GM10248 (cell line): ENCODE measurements around the gene SHROOM1.

Experiments
- CTCF ChIA-PET: fragments of 300-600 bp; sonication (Branson Sonifier 250); formaldehyde crosslinking; extraction: SDS; loops from one replicate; lab custom pipeline; 2021; ENCODE audit warnings: antibody characterized with exemption; lab: Yijun Ruan, JAX
- POLR2A ChIA-PET: fragments of 350-650 bp; sonication (Branson Sonifier 250); formaldehyde crosslinking; extraction: SDS; loops from one replicate; lab custom pipeline; 2020; ENCODE audit warnings: antibody characterized with exemption; lab: Yijun Ruan, JAX
- DNase-seq: peaks from one replicate; pipeline ENCODE4 v3.0.0; 2012; ENCODE audit errors: extremely low spot score
- TF ChIP-seq, protein P1 (sequence below): IDR thresholded peaks from 2 replicates; pipeline ENCODE4 v1.5.1; 2012; ENCODE audit warnings: mild to moderate bottlenecking, low read depth; ENCODE audit errors: extremely low read depth, missing control alignments, control extremely low read depth

Gene SHROOM1

DNA sequence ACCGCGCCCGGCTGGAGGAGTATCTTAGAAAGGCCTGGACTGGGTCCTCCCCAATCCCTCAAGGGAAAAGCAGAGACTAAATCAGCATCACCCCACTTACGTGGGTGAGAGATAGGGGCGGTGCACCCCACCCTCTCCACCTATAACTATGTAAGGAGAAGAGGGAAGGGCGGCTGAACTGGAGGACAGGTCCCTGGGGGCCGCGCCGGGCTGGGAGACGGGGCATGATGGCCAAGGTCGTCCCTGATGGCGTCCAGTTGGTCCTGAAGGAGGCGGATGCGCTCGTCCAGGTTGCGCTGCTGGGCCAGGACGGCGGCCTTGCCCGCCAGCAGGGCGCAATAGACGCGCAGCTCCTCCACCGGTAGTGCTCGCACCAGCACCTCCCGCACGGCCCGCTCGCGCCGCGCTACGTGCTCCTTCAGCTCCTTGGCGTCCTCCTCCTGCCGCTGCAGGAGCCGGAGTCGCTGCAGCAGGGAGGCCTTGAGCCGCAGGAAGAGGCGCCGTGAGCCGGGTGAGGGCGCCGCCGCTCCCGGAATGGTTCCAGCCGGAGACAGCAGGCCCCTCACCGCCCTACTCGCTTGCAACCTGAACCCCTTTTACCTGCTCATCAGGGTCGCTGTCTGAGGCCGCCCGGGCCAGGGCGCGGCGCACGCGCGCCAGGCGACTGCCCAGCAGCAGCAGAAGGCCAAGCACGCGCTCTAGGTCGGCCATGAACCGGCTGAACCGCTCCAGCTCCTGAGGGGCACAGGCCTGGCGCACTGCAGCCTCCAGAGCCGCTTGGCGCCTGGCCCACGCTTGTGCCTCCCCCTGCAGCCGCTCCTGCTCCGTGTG, 7.6 kb downstream of the SHROOM1 start:
- TF ChIP-seq, protein P1, sequence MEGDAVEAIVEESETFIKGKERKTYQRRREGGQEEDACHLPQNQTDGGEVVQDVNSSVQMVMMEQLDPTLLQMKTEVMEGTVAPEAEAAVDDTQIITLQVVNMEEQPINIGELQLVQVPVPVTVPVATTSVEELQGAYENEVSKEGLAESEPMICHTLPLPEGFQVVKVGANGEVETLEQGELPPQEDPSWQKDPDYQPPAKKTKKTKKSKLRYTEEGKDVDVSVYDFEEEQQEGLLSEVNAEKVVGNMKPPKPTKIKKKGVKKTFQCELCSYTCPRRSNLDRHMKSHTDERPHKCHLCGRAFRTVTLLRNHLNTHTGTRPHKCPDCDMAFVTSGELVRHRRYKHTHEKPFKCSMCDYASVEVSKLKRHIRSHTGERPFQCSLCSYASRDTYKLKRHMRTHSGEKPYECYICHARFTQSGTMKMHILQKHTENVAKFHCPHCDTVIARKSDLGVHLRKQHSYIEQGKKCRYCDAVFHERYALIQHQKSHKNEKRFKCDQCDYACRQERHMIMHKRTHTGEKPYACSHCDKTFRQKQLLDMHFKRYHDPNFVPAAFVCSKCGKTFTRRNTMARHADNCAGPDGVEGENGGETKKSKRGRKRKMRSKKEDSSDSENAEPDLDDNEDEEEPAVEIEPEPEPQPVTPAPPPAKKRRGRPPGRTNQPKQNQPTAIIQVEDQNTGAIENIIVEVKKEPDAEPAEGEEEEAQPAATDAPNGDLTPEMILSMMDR: peak; percentile 9
- ChIA-PET CTCF (interaction anchor here (0.8 to 20.6 kb wide), 16 partner anchors 8 to 438 kb away, joined by 3 to 215 read pairs (median 4); partner anchors contain the start of genes GDF9, SHROOM1 and UQCRQ), POLR2A (no interaction called here)
- no peak for DNase-seq

DNA sequence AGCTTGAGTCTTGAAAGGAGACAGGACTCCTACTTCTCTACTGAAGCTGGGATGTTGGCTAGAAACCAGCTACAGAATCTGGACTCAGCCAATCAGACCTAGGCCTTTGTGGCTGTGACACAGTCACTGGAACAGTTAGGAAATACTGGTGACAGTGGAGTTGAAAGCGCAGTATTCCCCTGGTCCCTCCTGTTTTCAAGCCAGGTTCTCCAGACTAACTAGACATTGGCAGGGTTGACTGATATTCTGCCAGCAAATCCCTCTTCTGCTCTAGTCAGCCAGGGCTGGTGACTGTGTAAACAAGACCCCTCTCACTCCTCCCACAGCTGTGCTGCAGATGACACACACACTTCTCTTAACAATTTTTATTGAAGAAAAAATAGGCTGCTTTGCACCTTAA, 8.7 kb downstream of the SHROOM1 start:
- POLR2A ChIA-PET: no interaction called here
- DNase-seq: no peak
- TF ChIP-seq, protein P1: no peak
- CTCF ChIA-PET: interaction anchor here (1.5 to 9.3 kb wide), 16 partner anchors 10 to 434 kb away, joined by 3 to 98 read pairs (median 14); partner anchors contain the start of genes IRF1, SEPTIN8 and SHROOM1

DNA sequence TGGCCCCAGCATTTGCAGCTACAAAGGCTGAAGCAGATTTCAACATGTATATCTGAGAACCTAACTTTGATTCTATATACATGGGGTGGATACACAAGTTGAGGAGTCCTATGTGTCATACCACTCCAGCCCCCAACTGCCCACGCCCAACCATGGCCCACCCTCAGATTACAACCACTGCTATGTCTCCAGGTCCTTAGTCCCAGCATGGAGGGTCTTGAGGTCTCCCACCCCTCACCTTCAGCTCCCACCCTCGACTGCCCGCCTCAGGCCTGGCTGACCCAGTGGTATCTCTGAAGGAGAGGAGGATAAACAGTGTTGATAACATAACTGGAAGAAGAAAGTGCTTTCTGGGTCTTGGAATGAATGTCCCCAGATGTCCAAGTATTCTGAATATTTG, 9.1 kb downstream of the SHROOM1 start:
- no peak for DNase-seq
- CTCF ChIA-PET: interaction anchor here (1.1 to 9.3 kb wide), 36 partner anchors 10 to 438 kb away, joined by 3 to 98 read pairs (median 9); partner anchors contain the start of genes IRF1, KIF3A, SEPTIN8 and SHROOM1
- POLR2A ChIA-PET: no interaction called here
- TF ChIP-seq, protein P1: no peak

DNA sequence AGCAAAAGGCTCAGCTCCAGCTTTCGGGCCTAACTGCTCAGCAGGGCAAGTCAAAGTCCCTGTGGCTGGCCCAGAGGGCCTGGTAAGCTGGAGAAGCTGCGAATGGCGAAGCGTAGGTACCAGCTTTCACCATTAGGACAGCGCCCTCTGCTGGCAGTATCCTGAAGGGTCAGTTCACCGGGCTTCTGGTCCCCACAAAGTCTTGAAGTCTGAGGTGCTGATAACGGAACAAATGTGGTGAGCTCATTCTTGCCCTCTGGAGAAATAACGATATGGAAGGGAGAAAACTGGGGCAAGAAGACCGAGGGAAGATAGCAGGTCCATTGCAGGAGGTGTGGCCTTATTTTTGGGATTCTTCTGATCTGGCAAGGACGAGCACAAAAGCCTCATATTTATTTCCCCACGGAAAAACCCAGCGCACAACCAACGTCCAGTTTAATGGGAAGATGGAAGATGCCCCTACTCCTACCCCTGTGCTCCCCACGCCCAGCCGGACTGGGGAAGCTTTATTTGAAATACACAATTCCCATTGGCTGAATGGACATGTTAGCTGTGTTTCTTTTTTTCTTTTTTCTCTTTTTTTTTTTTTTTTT, 10.2 kb downstream of the SHROOM1 start:
- CTCF ChIA-PET: interaction anchor here (0.6 to 9.3 kb wide), 83 partner anchors 11 to 451 kb away, joined by 3 to 98 read pairs (median 5); partner anchors contain the start of genes CCNI2, IL4, IRF1 and KIF3A
- TF ChIP-seq, protein P1: peak; percentile 88
- DNase-seq: peak; percentile 90
- POLR2A ChIA-PET: interaction anchor here (0.6 to 1.0 kb wide), 3 partner anchors 9 to 330 kb away, joined by 3 to 4 read pairs (median 3); partner anchors contain the start of genes CCNI2 and IRF1

DNA sequence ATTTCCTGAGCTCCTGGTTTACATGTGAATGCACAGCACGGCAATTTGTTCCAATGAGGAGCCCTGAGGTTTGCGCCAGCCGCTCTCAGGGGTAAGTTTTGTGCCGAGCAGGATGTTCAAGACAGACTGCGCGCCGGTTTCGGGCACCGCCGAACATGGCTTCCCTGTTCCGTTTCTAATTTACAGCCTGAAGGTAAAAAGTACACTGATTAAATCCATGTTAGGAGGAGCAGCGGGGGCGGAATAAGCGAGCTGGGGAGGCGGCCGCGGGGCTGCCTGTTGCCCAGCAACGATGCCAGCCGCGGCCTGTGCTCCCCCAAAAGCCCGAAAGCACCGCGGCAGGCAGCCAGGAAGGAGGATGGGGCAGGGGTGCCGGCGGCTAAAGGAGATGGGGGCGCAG, 11.0 kb downstream of the SHROOM1 start:
- DNase-seq: no peak
- ChIA-PET CTCF (interaction anchor here (0.6 to 9.3 kb wide), 65 partner anchors 10 to 450 kb away, joined by 3 to 98 read pairs (median 6); partner anchors contain the start of genes CCNI2, IL4, IRF1 and KIF3A), POLR2A (interaction anchor here (0.6 to 1.0 kb wide), 2 partner anchors 10 to 329 kb away, joined by 3 read pairs; partner anchors contain the start of gene IRF1)
- TF ChIP-seq, protein P1: no peak

DNA sequence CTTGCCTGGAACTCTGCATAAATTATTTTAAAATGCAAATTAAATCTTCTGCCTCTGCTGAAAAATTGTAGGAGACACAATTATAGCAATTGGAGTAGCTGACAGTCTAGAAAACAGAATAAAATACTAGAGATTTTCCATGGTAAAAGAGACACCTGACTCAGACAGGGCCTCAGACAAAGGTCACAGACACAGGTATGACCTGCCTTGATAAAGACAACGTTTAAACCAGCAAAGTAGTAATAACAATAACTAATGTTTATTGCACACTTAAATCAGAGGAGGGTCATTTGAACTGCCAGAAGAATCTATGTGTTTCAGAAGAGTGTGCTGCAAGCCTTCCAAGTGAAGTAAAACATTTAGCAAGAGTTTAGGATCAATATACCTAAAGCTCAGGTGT, 13.4 kb downstream of the SHROOM1 start:
- TF ChIP-seq, protein P1: no peak
- ChIA-PET CTCF (interaction anchor here (0.6 to 9.3 kb wide), 15 partner anchors 9 to 429 kb away, joined by 3 to 98 read pairs (median 5); partner anchors contain the start of gene SHROOM1), POLR2A (interaction anchor here (1.5 kb wide), 1 partner anchor 326 kb away, joined by 3 read pairs; the partner anchor contains the start of gene IRF1)
- no peak for DNase-seq
